ENCODE data around the gene CLPSL2.

- no peak for TF ChIP-seq CTCF (IDR thresholded peaks at IDR 0.05)
- no peak for TF ChIP-seq EZH2 (IDR thresholded peaks at IDR 0.05)
- TF ChIP-seq EZH2phosphoT487 (IDR thresholded peaks at IDR 0.05): no peak
Measured at GRCh38 chr6:35824552-35825192, 48.3 kb downstream of the CLPSL2 start.

Data from neural progenitor cell (in vitro differentiated cells).